Retinal pigment epithelial cell (primary cell): ENCODE results near the gene NPEPL1.
A peak's percentile ranks its signal among the peaks of the same experiment; 100 is the strongest.

Source experiments
- DNase-seq: peaks from one replicate; pipeline ENCODE4 v3.0.0-alpha.2; 2010; ENCODE audit warnings: low read depth
- H3K4me3 ChIP-seq: 2 replicates; pipeline ENCODE4 v1.5.1; 2011; ENCODE audit warnings: mild to moderate bottlenecking, low read length, control low read depth, moderate library complexity
- CTCF ChIP-seq: conservative IDR thresholded peaks from 2 replicates; pipeline ENCODE4 v1.5.1; 2011; ENCODE audit warnings: low read depth, low read length, control low read depth, inconsistent platforms

NPEPL1 gene

GRCh38 chr20:58649288-58650180 is 43.1 kb upstream of the NPEPL1 start:
- TF ChIP-seq CTCF, result no peak
- no peak for DNase-seq
- H3K4me3 ChIP-seq, result peak overlapping the region; percentile 43

- no peak for DNase-seq
- peak overlapping the region; percentile 79 for H3K4me3 ChIP-seq
- TF ChIP-seq CTCF, result no peak
Measured at GRCh38 chr20:58650181-58650775, 42.3 kb upstream of the NPEPL1 start.

GRCh38 chr20:58650776-58651558 is 41.6 kb upstream of the NPEPL1 start, which contains the start of gene STX16:
Gene STX16 (plus strand): TSS chr20:58651283. CDS start chr20:58652007, 724 bp downstream.
- TF ChIP-seq CTCF, result peak; percentile 58
- peak; percentile 75 for DNase-seq

GRCh38 chr20:58651559-58651945 is 41.0 kb upstream of the NPEPL1 start:
- DNase-seq, result no peak
- no peak for TF ChIP-seq CTCF

More at GRCh38 chr20:58650776-58651558, 41.6 kb upstream of the NPEPL1 start, which contains the start of gene STX16:
- peak within 1 kb of the TSS; percentile 79 for H3K4me3 ChIP-seq

GRCh38 chr20:58651946-58652605 is 40.5 kb upstream of the NPEPL1 start:
- peak overlapping the region; percentile 79 for H3K4me3 ChIP-seq
- DNase-seq, result no peak
- TF ChIP-seq CTCF, result no peak

More at GRCh38 chr20:58651559-58651945, 41.0 kb upstream of the NPEPL1 start:
- H3K4me3 ChIP-seq, result peak overlapping the region; percentile 79

- peak overlapping the region; percentile 79 for H3K4me3 ChIP-seq
- TF ChIP-seq CTCF, result no peak
- DNase-seq, result no peak
Measured at GRCh38 chr20:58652606-58653294, 39.9 kb upstream of the NPEPL1 start.
